Lower leg skin (tissue), 4 donors: ENCODE measurements around the gene TMEM238. TPM values are rescaled to one million over a fixed set of nuclear protein-coding genes. Genes with fewer than 3 reads are reported as not detected.
"Not testable (repeated sequence)": the region's sequence is repeated elsewhere in the genome, so short reads cannot be mapped to it uniquely, and the experiment has no call there.

ENCODE experiments used
- DNase-seq, 2 donors: peaks; one replicate each; pipeline ENCODE4 v3.0.0-alpha.2; 2019; ENCODE audit warnings: low spot score in 2 of 2
- H3K4me3 ChIP-seq: fragments of 200-600 bp; sonication (generic); 2 replicates; pipeline ENCODE4 v1.5.1; 2017; ENCODE audit warnings: mild to moderate bottlenecking, low read depth; ENCODE audit not compliant: poor library complexity, severe bottlenecking
- CTCF ChIP-seq, 3 donors: fragments of 450-650 bp; IDR thresholded peaks; one replicate each; pipeline ENCODE4 v1.5.1; 2016; ENCODE audit warnings: antibody characterized with exemption in 3 of 3, mild to moderate bottlenecking in 3 of 3, moderate library complexity in 2 of 3
- POLR2A ChIP-seq, 2 donors: fragments of 450-650 bp; IDR thresholded peaks; one replicate each; pipeline ENCODE4 v1.6.1; 2016 to 2017; ENCODE audit warnings: antibody characterized with exemption in 2 of 2, mild to moderate bottlenecking in 1 of 2, moderate library complexity in 1 of 2
- WGBS, 2 donors: methylation state at CpG; one replicate each; pipeline ENCODE4 v1.1.5; 2018; 5-methylcytosine and 5-hydroxymethylcytosine counted together
- intact Hi-C: fragments of 100-400 bp; cut with DNase I; formaldehyde crosslinking; loops from one replicate; pipeline ENCODE4 v1.15.0; 2023; ENCODE audit warnings: low total_unique reads
- total RNA-seq, 4 donors: library from RNA; depleted of rRNA; stranded (reverse); fragments of >200 nt; gene quantifications; one replicate each; pipeline ENCODE4 v1.1.0, GENCODE V29; 2016

The TMEM238 gene
- total RNA-seq, 4 donors from 2014 or later = 32.2 to 61.6 (median 47.5) TPM

GRCh38 chr19:55423225-55424005 lies 39.3 kb upstream of the TMEM238 start:
- no peak overlapping the region for H3K4me3 ChIP-seq
- DNase-seq = no peak
- WGBS, 2 donors = 29 to 34% methylated on average over 13 of the region's 13 CpGs
- intact Hi-C loops = no loop called here
- no peak for TF ChIP-seq CTCF (IDR thresholded peaks at IDR 0.05)
- no peak for TF ChIP-seq POLR2A (IDR thresholded peaks at IDR 0.05)

- H3K4me3 ChIP-seq, DNase-seq, intact Hi-C loops: not testable (repeated sequence)
- 62 to 63% methylated on average over 4 of the region's 4 CpGs for WGBS, 2 donors
These were observed 37.2 kb upstream of the TMEM238 start for GRCh38 chr19:55421281-55421680.

GRCh38 chr19:55419624-55420236 lies 35.6 kb upstream of the TMEM238 start:
- 73% methylated on average over 5 of the region's 5 CpGs for WGBS, 2 donors
- intact Hi-C loops = no loop called here
- TF ChIP-seq CTCF (IDR thresholded peaks at IDR 0.05) = no peak
- no peak for TF ChIP-seq POLR2A (IDR thresholded peaks at IDR 0.05)
- H3K4me3 ChIP-seq = no peak overlapping the region
- no peak for DNase-seq

- H3K4me3 ChIP-seq = no peak overlapping the region
- intact Hi-C loops = no loop called here
- TF ChIP-seq POLR2A (IDR thresholded peaks at IDR 0.05) = no peak
- TF ChIP-seq CTCF (IDR thresholded peaks at IDR 0.05) = no peak
- WGBS, 2 donors = 52 to 55% methylated on average over 4 to 5 of the region's 5 CpGs
- no peak for DNase-seq
These were observed 35.0 kb upstream of the TMEM238 start for GRCh38 chr19:55419103-55419502.

- intact Hi-C loops = no loop called here
- TF ChIP-seq CTCF (IDR thresholded peaks at IDR 0.05) (no peak), POLR2A (IDR thresholded peaks at IDR 0.05) (no peak)
- no peak overlapping the region for H3K4me3 ChIP-seq
- WGBS, 2 donors = 13 to 14% methylated on average over 6 to 7 of the region's 7 CpGs
- peak in 1 of 2 donors; percentile 30 for DNase-seq
These were observed 34.1 kb upstream of the TMEM238 start for GRCh38 chr19:55418185-55418584.

GRCh38 chr19:55410168-55410567 lies 26.1 kb upstream of the TMEM238 start:
- 96 to 98% methylated on average over 2 of the region's 2 CpGs for WGBS, 2 donors
- intact Hi-C loops = no loop called here
- TF ChIP-seq POLR2A (IDR thresholded peaks at IDR 0.05) (no peak), CTCF (IDR thresholded peaks at IDR 0.05) (no peak)
- DNase-seq = no peak
- H3K4me3 ChIP-seq = no peak overlapping the region

GRCh38 chr19:55409179-55409578 lies 25.1 kb upstream of the TMEM238 start:
- not testable (repeated sequence) for H3K4me3 ChIP-seq, DNase-seq
- WGBS, 2 donors = 89 to 91% methylated on average over 8 of the region's 8 CpGs
- intact Hi-C loops = loop anchor here (5.0 kb wide), 1 partner anchor 233 kb away; the partner anchor contains the start of genes ZNF580 and ZNF581
